Stomach smooth muscle (tissue), 2 donors: ENCODE results near the gene AASDHPPT.
A peak's percentile ranks its signal among the peaks of the same experiment; 100 is the strongest.

Experiments used
- H3K27ac ChIP-seq: one replicate; pipeline ENCODE4 v1.7.0; 2013; ENCODE audit warnings: mild to moderate bottlenecking, low read length, inconsistent platforms
- H3K27me3 ChIP-seq, 2 donors: one replicate each; pipeline ENCODE4 v1.7.0; 2013; ENCODE audit warnings: low read length in 2 of 2; ENCODE audit not compliant: insufficient read depth in 2 of 2, control insufficient read depth in 1 of 2
- H3K36me3 ChIP-seq, 2 donors: one replicate each; pipeline ENCODE4 v1.7.0; 2013; ENCODE audit warnings: low read length in 2 of 2; ENCODE audit not compliant: control insufficient read depth in 2 of 2, insufficient read depth in 2 of 2
- H3K4me1 ChIP-seq: one replicate; pipeline ENCODE4 v1.7.0; 2013; ENCODE audit warnings: low read length; ENCODE audit not compliant: control insufficient read depth, insufficient read depth
- H3K4me3 ChIP-seq, 2 donors: one replicate each; pipeline ENCODE4 v1.7.0; 2013; ENCODE audit warnings: low read length in 2 of 2
- H3K9ac ChIP-seq, 2 donors: one replicate each; pipeline ENCODE4 v1.7.0; 2013; ENCODE audit warnings: low read length in 2 of 2, mild to moderate bottlenecking in 1 of 2
- H3K9me3 ChIP-seq, 2 donors: one replicate each; pipeline ENCODE4 v1.7.0; 2013; ENCODE audit warnings: low read length in 2 of 2; ENCODE audit not compliant: control insufficient read depth in 2 of 2
- donor health status: healthy.
- donor health status: Pancreatic carcinoma.

AASDHPPT gene

DNA sequence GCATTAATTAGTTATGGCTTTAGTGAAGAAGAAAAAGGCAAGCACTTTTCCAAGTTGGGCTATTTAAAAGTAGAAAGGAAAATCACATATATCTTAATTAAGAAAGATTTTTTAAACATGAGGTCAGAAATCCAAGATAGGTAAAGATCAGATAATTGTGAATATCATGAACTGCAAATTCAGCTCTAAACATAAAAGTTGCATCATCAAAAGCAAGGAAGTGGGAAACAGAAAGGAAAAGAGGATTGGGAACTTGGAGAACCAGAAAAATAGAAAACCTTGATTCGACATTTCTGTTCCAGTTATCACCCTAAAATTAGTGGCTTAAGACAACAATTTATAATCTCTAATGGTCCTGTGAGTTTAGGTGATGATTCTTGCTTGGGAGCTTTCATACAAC is 17.8 kb upstream of the AASDHPPT start:
- no peaks in the 10 kb centered on the region for H3K9me3 ChIP-seq
- H3K36me3 ChIP-seq: no peaks in the 10 kb centered on the region
- H3K27me3 ChIP-seq: no peaks in the 10 kb centered on the region
- H3K4me1 ChIP-seq: no peaks in the 10 kb centered on the region
- no peak overlapping the region for H3K9ac ChIP-seq
- H3K27ac ChIP-seq: no peak overlapping the region
- no peak overlapping the region for H3K4me3 ChIP-seq

DNA sequence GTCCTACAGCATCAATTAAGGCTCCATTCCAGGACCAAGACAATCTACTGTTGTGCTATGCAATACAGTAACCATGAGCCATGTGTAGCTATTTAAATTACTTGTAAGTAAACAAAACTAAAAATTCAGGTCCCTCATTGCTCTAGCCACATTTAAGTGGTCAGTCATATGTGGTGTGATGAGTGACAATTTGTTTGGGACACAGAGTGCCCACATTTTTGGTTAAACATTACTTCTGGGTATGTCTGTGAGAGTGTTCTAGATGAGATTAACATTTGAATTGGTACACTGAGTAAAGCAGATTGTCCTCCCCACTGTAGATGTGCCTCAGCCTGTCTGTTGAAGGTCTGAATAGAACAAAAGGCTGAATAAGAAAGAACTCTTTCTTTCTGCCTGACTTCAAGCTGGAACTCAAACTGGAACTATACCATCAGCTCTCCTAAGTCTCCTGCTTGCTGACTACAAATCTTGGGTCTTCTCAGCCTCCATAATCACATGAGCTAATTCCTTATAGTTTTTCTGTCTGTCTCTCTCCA is 16.1 kb upstream of the AASDHPPT start:
- H3K36me3 ChIP-seq: no peaks in the 10 kb centered on the region
- H3K4me1 ChIP-seq: no peaks in the 10 kb centered on the region
- H3K27ac ChIP-seq: no peak overlapping the region
- no peak overlapping the region for H3K9ac ChIP-seq
- no peaks in the 10 kb centered on the region for H3K9me3 ChIP-seq
- no peak overlapping the region for H3K4me3 ChIP-seq
- no peaks in the 10 kb centered on the region for H3K27me3 ChIP-seq

DNA sequence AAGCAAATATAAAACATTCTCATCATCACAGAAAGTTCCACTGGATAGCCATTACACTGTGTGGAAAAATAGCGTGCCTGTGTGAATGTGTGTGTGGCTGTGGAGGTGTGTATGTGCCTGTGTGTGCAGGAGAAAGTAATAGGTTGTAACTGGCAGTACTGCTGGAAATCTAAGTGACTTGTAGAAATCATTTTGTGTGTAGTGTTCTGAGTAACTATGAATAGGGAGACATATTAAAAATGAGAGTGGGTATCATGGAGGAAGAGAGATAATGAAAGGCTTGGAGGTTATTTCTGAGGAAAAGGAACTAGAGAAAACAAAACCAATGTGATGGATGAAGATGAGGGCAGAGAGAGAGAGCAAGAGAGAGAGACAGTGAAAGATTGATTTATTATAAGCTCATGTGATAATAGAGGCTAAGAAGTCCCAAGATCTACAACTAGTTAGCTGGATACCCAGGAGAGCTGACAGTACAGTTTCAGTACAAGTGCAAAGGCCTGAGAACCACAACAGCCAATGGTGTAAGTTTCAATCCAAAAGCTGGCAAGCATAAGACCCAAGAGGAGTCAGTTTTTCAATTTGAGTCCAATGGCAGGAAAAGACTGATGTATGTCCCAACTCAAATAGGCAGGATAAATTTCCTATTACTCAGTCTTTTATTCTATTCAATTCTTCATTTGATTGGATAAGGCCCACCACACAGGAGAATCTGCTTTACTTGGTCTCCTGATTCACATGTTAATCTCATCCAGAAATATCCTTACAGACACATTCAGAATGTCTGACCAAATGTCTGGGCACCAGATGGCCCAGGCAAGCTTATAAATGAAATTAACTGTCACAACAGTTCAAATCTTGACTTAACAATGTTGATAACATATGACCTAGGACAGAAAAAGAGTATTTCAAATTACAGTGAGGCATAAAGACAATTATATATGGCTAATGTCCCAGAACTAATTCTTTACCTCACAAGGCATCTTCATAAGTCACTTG is 15.2 kb upstream of the AASDHPPT start:
- no peak overlapping the region for H3K4me3 ChIP-seq
- H3K4me1 ChIP-seq: no peaks in the 10 kb centered on the region
- H3K36me3 ChIP-seq: no peaks in the 10 kb centered on the region

DNA sequence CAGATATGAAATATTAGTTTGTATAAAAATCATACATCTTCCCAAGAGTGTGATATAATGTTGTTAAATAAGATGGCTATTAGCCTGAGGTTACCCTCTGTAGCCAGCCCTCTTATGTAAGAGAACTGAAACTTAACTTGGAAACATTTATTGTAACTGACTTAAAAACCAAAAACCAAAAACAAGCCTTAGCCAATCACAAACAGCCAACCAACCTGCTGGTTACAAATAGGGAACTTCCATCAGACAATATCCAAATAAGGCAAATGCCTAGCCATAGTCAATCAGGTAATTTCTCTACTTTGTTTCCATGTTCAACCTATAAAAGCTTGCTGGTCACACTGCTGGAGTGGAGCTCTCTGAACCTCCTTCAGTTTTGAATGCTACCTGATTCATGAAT is 14.5 kb upstream of the AASDHPPT start:
- no peak overlapping the region for H3K4me3 ChIP-seq
- no peaks in the 10 kb centered on the region for H3K9me3 ChIP-seq
- no peaks in the 10 kb centered on the region for H3K36me3 ChIP-seq
- no peaks in the 10 kb centered on the region for H3K4me1 ChIP-seq
- H3K27me3 ChIP-seq: no peaks in the 10 kb centered on the region
- no peak overlapping the region for H3K27ac ChIP-seq
- H3K9ac ChIP-seq: no peak overlapping the region

More for the DNA sequence above, 15.2 kb upstream of the AASDHPPT start:
- no peaks in the 10 kb centered on the region for H3K27me3 ChIP-seq
- H3K9me3 ChIP-seq: no peaks in the 10 kb centered on the region
- H3K9ac ChIP-seq: no peak overlapping the region
- H3K27ac ChIP-seq: no peak overlapping the region

DNA sequence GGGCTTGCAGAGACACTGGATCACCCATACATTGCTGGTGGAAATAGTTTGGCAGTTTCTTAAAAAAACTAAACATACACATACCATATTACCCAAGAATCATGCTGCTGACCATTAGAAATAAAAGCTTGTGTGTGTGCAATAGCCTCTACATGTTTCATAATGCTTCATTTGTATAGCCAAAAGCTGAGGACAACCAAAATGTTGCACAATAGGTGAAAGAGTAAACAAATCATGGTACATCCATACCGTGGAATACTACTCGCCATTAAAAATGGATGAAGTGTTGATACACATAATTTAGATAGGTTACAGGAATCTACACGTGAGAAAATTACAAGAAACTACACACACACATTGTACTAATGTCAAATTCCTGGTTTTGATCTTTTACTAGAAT is 6.9 kb upstream of the AASDHPPT start:
- no peaks in the 10 kb centered on the region for H3K4me1 ChIP-seq
- no peak overlapping the region for H3K9ac ChIP-seq
- no peak overlapping the region for H3K4me3 ChIP-seq
- peaks cover 0 to 4% of the 10 kb centered on the region in 2 donors for H3K36me3 ChIP-seq
- H3K27me3 ChIP-seq: no peaks in the 10 kb centered on the region
- no peak overlapping the region for H3K27ac ChIP-seq
- no peaks in the 10 kb centered on the region for H3K9me3 ChIP-seq

DNA sequence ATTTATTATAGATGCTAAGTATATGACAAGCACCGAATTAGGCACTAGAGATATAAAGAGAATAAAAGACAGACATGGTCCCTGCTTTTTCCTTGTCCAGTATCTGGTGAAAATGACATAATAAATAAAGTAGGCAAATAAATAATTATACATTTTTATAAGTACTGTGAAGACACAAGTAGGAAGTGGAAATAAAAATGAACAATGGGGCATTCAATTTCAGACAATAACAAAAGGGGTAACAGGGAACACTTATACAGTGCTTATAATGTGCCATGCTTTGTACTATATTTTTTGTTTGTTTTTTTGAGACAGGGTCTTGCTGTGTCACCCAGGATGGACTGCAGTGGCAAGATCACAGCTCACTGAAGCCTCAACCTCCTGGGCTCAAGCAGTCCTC is 4.7 kb upstream of the AASDHPPT start:
- H3K27ac ChIP-seq: no peak overlapping the region
- peaks cover 5% of the 10 kb centered on the region for H3K4me1 ChIP-seq
- no peaks in the 10 kb centered on the region for H3K27me3 ChIP-seq
- no peak overlapping the region for H3K9ac ChIP-seq
- H3K9me3 ChIP-seq: no peaks in the 10 kb centered on the region
- peaks cover 0 to 4% of the 10 kb centered on the region in 2 donors for H3K36me3 ChIP-seq
- H3K4me3 ChIP-seq: no peak overlapping the region

DNA sequence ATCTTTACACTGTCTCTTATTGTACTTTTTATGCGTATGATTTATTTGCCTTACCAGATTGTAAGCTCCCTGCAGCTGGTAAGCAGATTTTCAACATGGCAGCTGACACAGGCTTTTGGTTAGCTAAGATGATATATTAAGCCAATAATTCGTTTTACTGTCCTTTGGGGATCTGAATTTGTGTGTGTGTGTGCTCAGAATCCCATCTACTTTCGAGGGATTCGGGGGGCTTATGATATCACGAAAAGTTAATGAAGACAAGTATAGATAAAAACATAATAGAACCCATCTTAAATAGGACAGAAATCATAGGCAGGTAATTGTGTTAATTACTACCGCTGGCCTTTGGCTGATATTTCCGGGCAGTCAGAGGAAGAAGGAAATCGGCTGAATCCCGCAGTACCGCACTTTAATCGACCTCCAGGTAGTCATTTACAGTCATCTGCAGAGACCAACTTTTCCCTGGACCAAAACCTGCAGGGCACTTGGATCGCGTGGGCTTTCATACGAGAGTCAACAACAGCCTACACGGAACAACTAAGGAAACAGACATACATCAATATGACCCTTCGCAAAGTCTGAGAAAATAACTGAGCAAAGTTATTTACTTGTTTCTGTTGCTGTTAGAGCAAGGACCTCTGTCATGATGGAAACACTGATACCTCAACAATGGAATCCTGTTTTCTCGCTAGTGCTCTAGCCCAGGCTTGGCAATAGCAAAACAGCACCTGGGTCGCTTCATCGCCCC is 1.1 kb upstream of the AASDHPPT start:
- no peaks in the 10 kb centered on the region for H3K9me3 ChIP-seq
- peaks cover 4 to 14% of the 10 kb centered on the region in 2 donors for H3K36me3 ChIP-seq
- peak overlapping the region; percentile 83 for H3K27ac ChIP-seq
- H3K27me3 ChIP-seq: no peaks in the 10 kb centered on the region
- H3K4me1 ChIP-seq: peaks cover 7% of the 10 kb centered on the region
- H3K4me3 ChIP-seq: peak overlapping the region; percentile 97 to 99
- H3K9ac ChIP-seq: peak overlapping the region; percentile 89 to 93

DNA sequence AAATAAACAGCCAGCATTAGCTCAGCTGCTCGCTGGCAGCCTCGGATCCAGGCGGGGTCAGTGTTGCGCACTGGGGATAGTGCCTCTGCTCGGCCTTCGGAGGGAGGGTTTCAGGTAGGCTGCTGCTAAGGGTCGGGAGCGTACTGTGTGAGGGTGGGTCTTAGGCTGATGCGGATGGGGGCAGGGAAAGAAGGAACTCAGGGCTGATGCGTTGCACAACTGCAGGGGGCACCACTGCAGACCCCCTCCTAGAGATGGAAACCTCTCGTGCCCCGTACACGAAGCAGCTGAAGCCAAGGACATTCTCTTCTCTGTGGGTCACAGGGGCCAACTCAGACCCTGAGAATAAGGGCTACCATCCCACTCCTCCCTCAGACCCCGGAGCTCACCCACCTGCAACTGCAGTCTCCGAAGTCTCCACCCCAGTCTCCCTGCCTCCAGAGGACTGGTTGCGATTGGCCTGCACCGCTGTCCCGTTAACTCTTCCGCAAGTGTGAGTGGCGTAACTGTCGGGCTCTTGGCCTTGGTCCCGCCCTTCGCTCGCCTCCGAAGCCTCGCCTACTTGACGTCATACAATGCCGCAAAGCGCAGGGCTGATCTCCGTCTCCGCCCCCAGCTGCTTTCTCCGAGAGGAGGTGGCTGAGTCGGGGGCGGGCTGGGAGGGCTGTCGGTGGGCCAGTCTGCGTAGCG is 398 bp upstream of the AASDHPPT start, which contains the start of gene KBTBD3:
TSS of gene KBTBD3 (minus strand) at position 429 of the 690 bp plus-strand sequence. CDS start 18,250 bp downstream, outside the sequence.
- Histone ChIP-seq H3K9me3 (no peaks in the 10 kb centered on the region), H3K4me3 (peak within 1 kb of the TSS; percentile 97 to 99), H3K27ac (peak within 1 kb of the TSS; percentile 91), H3K4me1 (peaks cover 7% of the 10 kb centered on the region), H3K36me3 (peaks cover 4 to 16% of the 10 kb centered on the region in 2 donors), H3K27me3 (no peaks in the 10 kb centered on the region), H3K9ac (peak within 1 kb of the TSS; percentile 91 to 97)

DNA sequence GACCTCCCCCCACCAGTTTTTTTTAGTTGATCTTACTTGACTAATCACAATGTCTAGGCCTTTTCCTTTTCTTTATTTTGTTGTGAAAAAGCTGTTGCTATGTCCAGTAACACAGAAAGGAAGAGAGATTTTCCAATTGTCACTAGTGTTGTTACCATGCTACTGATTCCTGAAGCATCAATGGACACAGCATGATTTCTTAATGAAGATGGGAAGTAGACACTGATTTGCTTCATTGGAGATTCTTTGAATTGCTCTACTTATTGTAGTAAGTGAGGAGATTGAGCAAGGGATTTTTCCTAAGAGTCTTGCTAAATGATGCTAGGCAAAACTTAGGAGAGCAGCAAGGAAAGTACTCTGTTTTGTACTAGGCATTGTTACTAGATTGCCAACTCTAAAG is 4.6 kb downstream of the AASDHPPT start:
- no peaks in the 10 kb centered on the region for H3K27me3 ChIP-seq
- H3K9ac ChIP-seq: no peak overlapping the region
- H3K4me3 ChIP-seq: no peak overlapping the region
- peaks cover 4 to 21% of the 10 kb centered on the region in 2 donors for H3K36me3 ChIP-seq
- no peaks in the 10 kb centered on the region for H3K9me3 ChIP-seq
- peaks cover 3% of the 10 kb centered on the region for H3K4me1 ChIP-seq
- H3K27ac ChIP-seq: no peak overlapping the region

DNA sequence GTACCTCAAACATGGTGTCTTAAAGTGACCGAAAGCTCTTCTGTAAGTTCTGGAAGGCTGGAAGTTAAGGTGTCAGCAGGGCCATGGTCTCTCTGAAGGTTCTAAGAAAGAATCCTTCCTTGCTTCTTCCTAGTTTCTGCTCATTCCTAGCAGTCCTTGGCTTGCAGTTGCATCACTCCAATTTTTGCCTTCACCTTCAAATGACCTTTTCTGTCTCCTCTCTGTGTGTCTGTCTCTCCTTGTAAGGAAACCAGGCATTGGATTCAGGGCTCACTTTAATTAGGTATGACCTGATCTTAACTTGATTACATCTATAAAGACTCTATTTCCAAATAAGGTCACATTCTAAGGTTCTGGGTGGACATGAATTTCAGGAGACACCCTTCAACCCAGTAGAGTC is 8.7 kb downstream of the AASDHPPT start:
- Histone ChIP-seq H3K27ac (no peak overlapping the region), H3K4me3 (no peak overlapping the region), H3K4me1 (no peaks in the 10 kb centered on the region), H3K36me3 (peaks cover 0 to 9% of the 10 kb centered on the region in 2 donors), H3K27me3 (no peaks in the 10 kb centered on the region), H3K9me3 (no peaks in the 10 kb centered on the region), H3K9ac (no peak overlapping the region)
